Stimulated activated naive CD8-positive, alpha-beta T cell treated with anti-CD3 and anti-CD28 coated beads, Interleukin-15, Interleukin-2, amounts not matched to agents 100 U/mL and 50 U/mL, for 24 hours (primary cell): ENCODE data around the gene SCGB3A1.

Source experiments
- ATAC-seq: fragments of 150-1000 bp; cut with Tn5 transposase; one replicate; pipeline ENCODE4 v1.10.0; 2021
- DNase-seq: peaks from one replicate; pipeline ENCODE4 v3.0.0; 2021

Gene SCGB3A1

DNA sequence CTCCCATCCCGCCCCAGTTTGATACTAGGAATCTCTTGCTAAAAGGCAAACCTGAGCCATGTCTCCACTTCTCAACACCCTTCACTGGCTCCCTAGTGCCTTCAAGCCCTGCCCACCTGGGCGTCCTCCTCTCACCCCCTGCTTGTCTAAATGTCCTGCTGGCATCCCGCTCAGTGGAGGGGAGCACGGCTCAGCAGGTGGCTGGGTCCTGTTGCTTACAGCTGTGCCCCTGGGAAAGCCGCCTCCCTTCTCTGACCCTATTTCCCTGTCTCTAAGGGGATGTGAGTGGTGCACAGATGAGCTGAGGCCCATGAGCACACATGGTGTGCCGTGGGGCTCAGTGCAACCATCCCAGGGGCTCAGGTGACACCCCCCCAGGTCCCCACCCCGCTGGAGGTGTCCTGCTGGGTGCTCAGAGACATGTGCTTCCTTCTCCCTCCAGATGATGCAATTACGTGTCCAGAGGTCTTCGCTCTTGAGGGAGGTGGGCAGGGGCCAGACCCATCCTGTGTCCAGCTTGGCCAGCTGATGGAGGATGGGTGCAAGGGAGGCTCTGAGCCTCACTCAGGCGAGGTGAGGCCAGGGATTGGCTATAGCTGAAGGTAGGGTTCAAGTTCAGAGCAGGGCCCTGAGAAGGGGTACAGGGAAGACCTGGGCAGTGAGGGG, 34.0 kb upstream of the SCGB3A1 start:
- ATAC-seq (no peak), DNase-seq (no peak)

GRCh38 chr5:180624587-180624986, 33.3 kb upstream of the SCGB3A1 start:
- no peak for DNase-seq
- no peak for ATAC-seq

- ATAC-seq (no peak), DNase-seq (no peak)
Observed at GRCh38 chr5:180623844-180624243, 32.5 kb upstream of the SCGB3A1 start.

- no peak for DNase-seq
Observed at GRCh38 chr5:180623411-180623834, 32.1 kb upstream of the SCGB3A1 start.

GRCh38 chr5:180622910-180623309, 31.6 kb upstream of the SCGB3A1 start:
- DNase-seq (no peak), ATAC-seq (no peak)

More at GRCh38 chr5:180623411-180623834, 32.1 kb upstream of the SCGB3A1 start:
- no peak for ATAC-seq

DNA sequence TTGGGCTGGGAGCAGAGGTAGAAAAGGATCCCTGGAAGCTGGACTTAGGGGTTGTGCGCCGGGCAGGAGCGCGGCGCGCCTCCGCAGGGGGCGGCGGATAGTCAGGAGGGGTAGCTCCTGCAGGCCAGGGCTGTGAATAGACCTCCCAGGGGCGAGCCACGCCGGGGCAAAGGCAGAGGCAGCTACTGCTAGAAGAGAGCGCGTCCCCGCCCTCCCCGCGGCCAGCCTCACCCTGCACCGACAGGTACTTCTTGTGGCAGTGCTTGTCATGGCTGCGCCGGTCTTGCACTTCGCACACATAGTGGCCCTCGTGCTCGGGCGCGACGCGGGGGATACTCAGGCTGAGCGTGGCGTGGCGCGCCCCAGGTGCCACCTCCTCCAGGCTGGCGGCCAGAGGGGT, 30.0 kb upstream of the SCGB3A1 start:
- DNase-seq (no peak), ATAC-seq (no peak)

- DNase-seq (no peak), ATAC-seq (no peak)
Observed at GRCh38 chr5:180620014-180620413, 28.7 kb upstream of the SCGB3A1 start.

DNA sequence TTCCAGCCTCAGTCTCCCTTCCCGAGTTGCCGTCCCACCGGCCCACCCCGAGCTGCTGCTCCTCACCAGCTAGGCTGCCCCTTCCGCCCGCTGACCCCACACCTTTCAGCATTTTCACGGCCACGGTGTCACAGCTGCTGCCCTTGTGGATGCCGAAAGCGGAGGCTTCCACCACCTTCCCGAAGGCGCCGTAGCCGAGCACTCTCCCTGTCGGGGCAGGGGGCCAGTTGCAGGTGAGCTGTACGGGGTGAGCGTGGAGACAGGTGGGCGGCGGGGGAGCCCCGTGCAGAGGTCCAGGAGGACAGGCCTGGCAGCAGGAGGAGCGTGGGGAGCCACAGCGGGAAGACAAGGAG, 28.2 kb upstream of the SCGB3A1 start:
- no peak for ATAC-seq
- no peak for DNase-seq

- ATAC-seq (peak; percentile 64), DNase-seq (peak; percentile 54)
Observed at GRCh38 chr5:180618829-180619562, 27.7 kb upstream of the SCGB3A1 start.

DNA sequence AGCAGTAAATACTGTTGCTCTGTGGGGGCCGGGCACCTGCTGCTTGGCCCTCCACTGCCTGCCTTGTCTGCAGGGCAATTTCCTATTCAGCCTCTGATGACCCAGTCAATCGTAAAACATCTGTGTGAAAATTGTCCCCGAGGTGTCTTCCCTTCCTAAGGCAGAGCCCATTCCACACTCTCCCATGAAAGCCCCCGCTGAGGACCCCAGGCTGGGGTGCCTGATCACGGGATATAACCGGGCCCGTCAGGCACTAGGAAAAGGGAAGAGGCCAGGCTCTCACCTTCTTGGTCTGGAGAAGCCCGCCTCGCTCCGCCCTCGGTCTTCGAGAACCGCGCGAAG, 27.2 kb upstream of the SCGB3A1 start:
- ATAC-seq (no peak), DNase-seq (no peak)

DNA sequence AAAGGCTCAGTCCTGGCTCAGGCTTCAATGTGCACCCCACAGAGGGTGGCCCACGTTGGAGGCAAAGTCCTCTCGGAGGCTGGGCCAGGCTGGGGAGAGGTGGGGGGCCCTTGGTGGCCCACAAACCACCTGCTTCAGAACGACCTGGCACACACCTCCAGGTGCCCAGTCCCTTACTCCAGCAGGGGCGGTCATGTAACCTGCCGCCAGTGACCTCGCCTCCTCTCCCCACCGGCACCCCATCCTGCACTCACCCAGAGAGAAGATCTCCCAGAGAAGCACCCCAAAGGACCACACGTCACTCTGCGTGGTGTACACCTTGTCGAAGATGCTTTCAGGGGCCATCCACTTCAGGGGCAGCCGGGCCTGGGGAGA, 22.5 kb upstream of the SCGB3A1 start:
- no peak for ATAC-seq
- no peak for DNase-seq

- DNase-seq (no peak), ATAC-seq (no peak)
Observed at GRCh38 chr5:180613188-180613813, 22.0 kb upstream of the SCGB3A1 start.

DNA sequence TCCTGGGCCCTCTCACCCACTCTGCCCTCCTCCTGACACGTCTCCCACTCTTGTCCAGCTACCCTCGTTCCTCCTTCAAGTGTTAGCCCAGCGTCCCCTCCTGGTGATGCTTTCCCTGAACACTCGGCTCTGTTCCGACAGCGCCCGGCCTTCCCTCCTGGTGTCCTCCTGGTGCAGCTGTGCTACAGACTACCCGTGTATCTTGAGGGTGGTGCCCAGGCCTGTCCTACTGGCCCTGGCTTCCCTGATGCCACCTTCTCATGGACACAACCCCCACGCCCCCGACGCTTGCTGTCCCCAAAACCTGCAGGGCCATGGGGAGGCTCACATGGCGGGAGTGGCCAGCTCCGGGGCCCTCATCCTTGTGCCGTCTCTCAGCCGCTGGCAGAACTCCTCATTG, 21.4 kb upstream of the SCGB3A1 start:
- ATAC-seq (no peak), DNase-seq (no peak)

GRCh38 chr5:180611140-180611850, 20.0 kb upstream of the SCGB3A1 start:
- ATAC-seq (no peak), DNase-seq (no peak)

DNA sequence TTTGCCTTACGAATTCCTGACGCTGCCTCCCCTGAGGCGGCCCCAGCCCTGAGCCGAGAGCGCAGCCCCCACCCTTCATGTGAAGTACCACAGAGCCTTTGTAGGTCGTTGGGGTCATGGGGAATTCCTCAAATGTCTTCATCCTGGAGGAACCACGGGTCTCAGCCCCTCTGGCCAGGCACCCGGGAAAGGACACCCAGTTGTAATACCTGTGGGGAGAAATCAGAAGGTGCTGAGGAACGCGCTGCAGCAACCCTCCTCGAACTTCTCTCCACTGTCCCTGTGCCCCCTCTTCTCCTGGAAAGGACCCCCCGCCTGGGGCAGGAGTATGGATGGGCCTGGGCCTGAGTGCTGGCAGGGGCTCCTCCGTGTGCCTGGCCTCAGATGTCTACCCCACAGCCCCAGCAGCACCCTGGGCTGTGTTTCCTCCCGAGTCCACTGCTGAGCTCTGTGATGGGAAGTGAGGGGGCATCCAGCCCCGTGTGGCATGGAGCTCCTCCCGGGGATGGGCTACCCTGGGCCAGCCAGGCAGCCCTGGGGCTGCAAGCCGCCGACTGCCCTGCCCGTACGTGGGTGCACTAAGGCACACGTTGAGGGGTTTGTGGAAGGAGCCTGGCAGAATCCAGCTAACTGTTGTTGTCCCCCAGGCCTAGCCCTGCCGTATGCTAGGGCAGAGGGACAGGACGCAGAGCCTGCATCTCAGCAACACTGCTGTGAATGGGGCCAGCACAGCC, 18.7 kb upstream of the SCGB3A1 start:
- no peak for DNase-seq
- no peak for ATAC-seq

DNA sequence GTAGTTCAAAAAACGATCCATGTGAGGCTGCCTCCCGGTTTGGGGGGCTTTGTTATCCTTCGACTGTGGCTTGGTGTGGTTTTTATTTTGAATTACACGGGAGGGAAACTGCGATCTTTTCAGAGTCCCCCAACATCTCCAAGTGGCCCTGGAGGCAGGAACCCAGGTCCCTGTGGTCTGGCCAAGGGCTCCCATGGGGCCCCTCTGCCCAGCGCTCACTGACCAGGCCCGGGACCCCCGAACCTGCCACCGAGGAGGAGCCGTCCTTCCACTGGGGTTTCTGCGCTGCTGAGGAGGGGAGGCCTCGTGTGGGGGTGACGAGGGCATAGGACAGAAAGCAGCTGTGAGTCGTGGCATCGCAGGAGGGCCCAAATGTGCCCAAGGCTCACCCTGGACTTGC, 18.1 kb upstream of the SCGB3A1 start:
- ATAC-seq (no peak), DNase-seq (no peak)

GRCh38 chr5:180608572-180609310, 17.4 kb upstream of the SCGB3A1 start:
- DNase-seq (no peak), ATAC-seq (no peak)

GRCh38 chr5:180607861-180608571, 16.7 kb upstream of the SCGB3A1 start:
- ATAC-seq (no peak), DNase-seq (no peak)

DNA sequence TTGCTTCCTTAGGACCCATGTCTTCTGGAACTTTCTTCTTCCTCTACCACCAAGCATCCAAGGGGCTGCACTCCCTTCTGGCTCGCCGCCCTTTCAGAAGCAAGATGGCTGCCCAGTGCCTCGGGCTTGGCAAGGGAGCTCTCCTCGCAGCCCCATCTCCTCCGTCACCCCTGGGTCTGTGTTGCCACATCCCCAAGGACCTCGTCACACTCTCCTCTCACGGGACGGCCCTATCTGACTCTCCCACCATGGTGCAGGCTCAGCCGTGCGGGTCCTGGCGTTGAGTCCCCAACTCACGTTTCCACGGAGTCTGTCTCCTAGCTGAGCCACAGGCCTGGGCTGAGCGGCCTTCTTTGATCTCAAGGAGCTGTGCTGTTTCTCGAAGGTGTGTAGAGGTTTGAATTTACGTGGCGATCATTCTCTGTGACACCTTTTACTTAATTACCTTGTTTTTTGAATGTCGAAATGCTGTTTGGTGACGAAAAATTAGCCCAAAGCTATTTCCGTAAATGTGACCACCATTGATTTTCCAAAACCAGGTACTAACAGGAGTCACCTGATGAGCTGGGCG, 15.0 kb upstream of the SCGB3A1 start:
- ATAC-seq (no peak), DNase-seq (no peak)

- DNase-seq: peak; percentile 70
- peak; percentile 43 for ATAC-seq
Observed at GRCh38 chr5:180605554-180606214, 14.4 kb upstream of the SCGB3A1 start.
